Measurements from ENCODE around the gene FAM180A. TPM values are rescaled to one million over a fixed set of nuclear protein-coding genes. Genes with fewer than 3 reads are reported as not detected.
A peak's percentile ranks its signal among the peaks of the same experiment; 100 is the strongest.

Gene FAM180A
- total RNA-seq: 19.7 TPM
- long read RNA-seq, transcript FAM180A-202 (3 exons, 1,073 nt): major isoform, 5 of 17 reads
- long read RNA-seq, partial matches to known transcripts: 1 of 17 reads
- long read RNA-seq, other reads (novel, unspliced or antisense): 10 of 17 reads

GRCh38 chr7:135748770-135749169, at the start of gene FAM180A:
Gene FAM180A (minus strand): TSS chr7:135748813. CDS start chr7:135748580, 233 bp downstream.
- intact Hi-C loops (cut with micrococcal nuclease): no loop called here
- peaks cover 36% of the 10 kb centered on the region for H3K4me1 ChIP-seq
- TF ChIP-seq, protein P1, sequence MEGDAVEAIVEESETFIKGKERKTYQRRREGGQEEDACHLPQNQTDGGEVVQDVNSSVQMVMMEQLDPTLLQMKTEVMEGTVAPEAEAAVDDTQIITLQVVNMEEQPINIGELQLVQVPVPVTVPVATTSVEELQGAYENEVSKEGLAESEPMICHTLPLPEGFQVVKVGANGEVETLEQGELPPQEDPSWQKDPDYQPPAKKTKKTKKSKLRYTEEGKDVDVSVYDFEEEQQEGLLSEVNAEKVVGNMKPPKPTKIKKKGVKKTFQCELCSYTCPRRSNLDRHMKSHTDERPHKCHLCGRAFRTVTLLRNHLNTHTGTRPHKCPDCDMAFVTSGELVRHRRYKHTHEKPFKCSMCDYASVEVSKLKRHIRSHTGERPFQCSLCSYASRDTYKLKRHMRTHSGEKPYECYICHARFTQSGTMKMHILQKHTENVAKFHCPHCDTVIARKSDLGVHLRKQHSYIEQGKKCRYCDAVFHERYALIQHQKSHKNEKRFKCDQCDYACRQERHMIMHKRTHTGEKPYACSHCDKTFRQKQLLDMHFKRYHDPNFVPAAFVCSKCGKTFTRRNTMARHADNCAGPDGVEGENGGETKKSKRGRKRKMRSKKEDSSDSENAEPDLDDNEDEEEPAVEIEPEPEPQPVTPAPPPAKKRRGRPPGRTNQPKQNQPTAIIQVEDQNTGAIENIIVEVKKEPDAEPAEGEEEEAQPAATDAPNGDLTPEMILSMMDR (IDR thresholded peaks at IDR 0.05; ENCODE audit: borderline replicate concordance): no peak
- H3K4me3 ChIP-seq: peak within 1 kb of the TSS; percentile 62
- DNase-seq: peak; percentile 74
- peak within 1 kb of the TSS; percentile 81 for H3K27ac ChIP-seq (replicated peaks)
- no peaks in the 10 kb centered on the region for H3K27me3 ChIP-seq (ENCODE audit: low read depth)
- no peaks in the 10 kb centered on the region for H3K36me3 ChIP-seq
- no peaks in the 10 kb centered on the region for H3K9me3 ChIP-seq (replicated peaks)

GRCh38 chr7:135798095-135798494, 49.5 kb upstream of the FAM180A start:
- no peak for DNase-seq
- no peak overlapping the region for H3K27ac ChIP-seq (replicated peaks)
- intact Hi-C loops (cut with micrococcal nuclease): loop anchor here (10.0 kb wide), 2 partner anchors 123 to 1307 kb away; no protein-coding TSS in a partner anchor

GRCh38 chr7:135795846-135796570, 47.4 kb upstream of the FAM180A start:
- DNase-seq: no peak
- H3K27ac ChIP-seq (replicated peaks): no peak overlapping the region
- no peaks in the 10 kb centered on the region for H3K36me3 ChIP-seq
- peaks cover 24% of the 10 kb centered on the region for H3K4me1 ChIP-seq
- H3K9me3 ChIP-seq (replicated peaks): no peaks in the 10 kb centered on the region
- intact Hi-C loops (cut with micrococcal nuclease): loop anchor here (10.0 kb wide), 2 partner anchors 121 to 1309 kb away; no protein-coding TSS in a partner anchor
- no peak overlapping the region for H3K4me3 ChIP-seq
- no peaks in the 10 kb centered on the region for H3K27me3 ChIP-seq (ENCODE audit: low read depth)
- TF ChIP-seq, protein P1 (IDR thresholded peaks at IDR 0.05; ENCODE audit: borderline replicate concordance): no peak

More at GRCh38 chr7:135798095-135798494, 49.5 kb upstream of the FAM180A start:
- Histone ChIP-seq H3K4me3 (no peak overlapping the region), H3K4me1 (peaks cover 32% of the 10 kb centered on the region), H3K36me3 (no peaks in the 10 kb centered on the region), H3K9me3 (replicated peaks) (no peaks in the 10 kb centered on the region), H3K27me3 (ENCODE audit: low read depth) (no peaks in the 10 kb centered on the region)
- TF ChIP-seq, protein P1 (IDR thresholded peaks at IDR 0.05; ENCODE audit: borderline replicate concordance): no peak

DNA sequence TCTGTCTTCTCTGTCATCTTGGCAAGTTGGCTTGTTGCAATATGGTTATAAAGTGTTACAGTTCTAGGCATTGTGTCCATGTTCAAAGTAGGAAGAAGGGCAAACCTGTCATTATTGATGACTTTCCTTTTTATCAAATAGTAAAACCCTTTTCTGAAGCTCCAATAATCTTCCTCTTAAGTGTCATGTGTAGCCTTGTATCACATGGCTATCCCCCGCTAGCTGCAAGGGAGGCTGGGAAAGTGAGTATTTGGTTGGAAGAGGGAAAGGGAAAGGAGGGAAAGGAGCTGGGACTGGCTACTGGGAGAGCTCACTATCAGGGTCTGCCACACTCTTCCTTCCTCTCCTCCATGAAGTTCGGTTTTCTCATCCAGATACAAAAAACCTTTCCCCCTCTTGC, 45.2 kb upstream of the FAM180A start:
- Histone ChIP-seq H3K9me3 (replicated peaks) (no peaks in the 10 kb centered on the region), H3K27me3 (ENCODE audit: low read depth) (no peaks in the 10 kb centered on the region), H3K36me3 (no peaks in the 10 kb centered on the region), H3K4me3 (no peak overlapping the region), H3K27ac (replicated peaks) (no peak overlapping the region), H3K4me1 (peaks cover 25% of the 10 kb centered on the region)
- TF ChIP-seq, protein P1 (IDR thresholded peaks at IDR 0.05; ENCODE audit: borderline replicate concordance): no peak
- DNase-seq: no peak
- intact Hi-C loops (cut with micrococcal nuclease): loop anchor here (10.0 kb wide), 2 partner anchors 119 to 1311 kb away; no protein-coding TSS in a partner anchor

DNA sequence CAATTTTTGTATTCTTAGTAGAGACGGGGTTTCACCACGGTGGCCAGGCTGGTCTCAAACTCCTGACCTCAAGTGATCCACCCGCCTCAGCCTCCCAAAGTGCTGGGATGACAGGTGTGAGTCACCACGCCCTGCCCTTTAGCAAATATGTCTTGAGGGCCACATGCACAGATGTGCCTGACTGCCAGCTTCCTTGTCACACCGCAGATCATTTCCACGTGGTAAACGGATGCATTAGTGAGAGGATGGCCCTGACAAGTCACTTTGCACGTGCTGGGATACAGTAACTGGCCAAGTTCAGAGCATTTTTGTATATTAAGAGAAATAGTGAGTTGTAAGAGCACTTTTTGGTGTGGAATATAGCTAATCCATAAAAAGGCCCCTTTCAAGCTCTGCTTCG, 44.3 kb upstream of the FAM180A start:
- intact Hi-C loops (cut with micrococcal nuclease): loop anchor here (10.0 kb wide), 2 partner anchors 118 to 1312 kb away; no protein-coding TSS in a partner anchor
- Histone ChIP-seq H3K4me1 (peaks cover 25% of the 10 kb centered on the region), H3K9me3 (replicated peaks) (no peaks in the 10 kb centered on the region), H3K27me3 (ENCODE audit: low read depth) (no peaks in the 10 kb centered on the region), H3K36me3 (no peaks in the 10 kb centered on the region), H3K27ac (replicated peaks) (no peak overlapping the region), H3K4me3 (no peak overlapping the region)
- DNase-seq: no peak
- TF ChIP-seq, protein P1 (IDR thresholded peaks at IDR 0.05; ENCODE audit: borderline replicate concordance): no peak

All from left ventricle myocardium inferior (tissue), 1 donor.